ENCODE results near the gene COQ8B. TPM values are rescaled to one million over a fixed set of nuclear protein-coding genes. Genes with fewer than 3 reads are reported as not detected.
A peak's percentile ranks its signal among the peaks of the same experiment; 100 is the strongest.

Gene COQ8B
- total RNA-seq, 1 donor from 2014 or later: 45.4 TPM

DNA sequence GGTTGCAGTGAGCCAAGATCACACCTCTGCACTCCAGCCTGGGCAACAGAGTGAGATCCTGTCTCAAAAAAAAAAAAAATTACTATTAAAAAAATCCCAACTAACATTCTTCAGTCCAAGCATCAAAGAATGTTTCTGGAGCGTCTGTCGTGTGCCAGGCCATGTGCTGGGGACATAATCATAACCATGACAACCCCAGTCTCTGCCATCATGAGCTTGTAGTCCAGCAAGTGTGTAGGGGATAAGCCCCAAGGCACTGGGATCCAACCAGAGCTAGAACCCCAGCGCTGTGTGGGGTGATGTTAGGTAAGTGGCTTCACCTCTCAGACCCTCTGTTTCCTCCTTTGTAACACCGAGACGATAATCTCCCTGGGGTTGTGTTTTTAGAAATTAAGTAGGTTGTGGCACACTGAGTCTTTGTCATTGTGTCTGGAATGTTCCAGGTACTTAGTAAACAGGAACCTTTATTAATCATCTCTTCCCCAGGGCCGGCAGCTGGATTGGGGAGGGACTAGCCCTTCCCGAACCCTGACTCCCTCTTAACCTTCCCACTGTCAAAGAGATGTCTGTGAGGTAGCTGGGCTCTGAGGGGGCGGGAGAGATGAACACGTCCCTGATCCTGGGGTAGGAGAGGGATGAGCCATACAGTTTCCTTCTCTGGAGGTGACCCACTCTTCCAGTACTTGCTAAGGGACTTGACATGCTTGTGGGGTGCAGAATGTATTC lies 5.4 kb upstream of the COQ8B start:
- intact Hi-C loops (cut with DNase I): no loop called here
- no peak for ATAC-seq

GRCh38 chr19:40721140-40721486 lies 4.4 kb upstream of the COQ8B start:
- no peak for ATAC-seq
- intact Hi-C loops (cut with DNase I): no loop called here
- DNase-seq (ENCODE audit: low spot score): no peak

More for the DNA sequence above, 5.4 kb upstream of the COQ8B start:
- no peak for DNase-seq (ENCODE audit: low spot score)

GRCh38 chr19:40719414-40719894 lies 2.8 kb upstream of the COQ8B start:
- intact Hi-C loops (cut with DNase I): no loop called here
- no peak for ATAC-seq

DNA sequence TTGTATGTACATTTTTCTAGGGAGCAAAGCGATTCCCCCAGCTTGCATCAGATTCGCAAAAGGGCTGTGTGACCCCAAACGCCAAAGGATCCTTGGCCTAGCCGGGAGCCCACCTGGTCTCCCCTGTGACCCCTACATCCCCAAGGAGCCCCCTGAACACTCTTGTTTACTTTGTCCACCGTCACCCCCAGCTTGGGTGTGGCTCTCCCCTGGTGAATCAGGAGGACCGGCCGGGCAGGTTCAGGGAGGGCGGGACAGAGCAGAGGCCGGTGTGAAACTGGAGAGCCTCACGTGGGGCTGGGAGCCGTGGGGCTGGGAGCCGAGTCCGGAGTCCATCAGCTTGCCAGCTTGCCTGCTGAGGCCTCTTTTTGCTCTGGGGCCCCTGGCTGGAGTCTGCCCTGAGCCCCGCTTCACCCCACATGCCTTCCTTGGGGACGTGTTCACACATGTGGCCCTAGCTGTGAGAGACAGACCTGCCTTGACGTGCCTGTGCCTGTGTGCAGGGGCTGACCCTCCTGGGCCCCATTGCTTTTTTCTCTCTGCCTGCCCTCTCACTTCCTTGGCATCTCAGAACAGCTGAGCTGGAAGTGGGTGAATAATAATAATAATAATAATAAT lies 2.2 kb upstream of the COQ8B start:
- ATAC-seq (no peak), DNase-seq (ENCODE audit: low spot score) (peak; percentile 74)
- intact Hi-C loops (cut with DNase I): no loop called here

More at GRCh38 chr19:40719414-40719894, 2.8 kb upstream of the COQ8B start:
- DNase-seq (ENCODE audit: low spot score): no peak

GRCh38 chr19:40717880-40718773 lies 1.4 kb upstream of the COQ8B start:
- intact Hi-C loops (cut with DNase I): no loop called here
- DNase-seq (ENCODE audit: low spot score) (peak; percentile 73), ATAC-seq (no peak)

DNA sequence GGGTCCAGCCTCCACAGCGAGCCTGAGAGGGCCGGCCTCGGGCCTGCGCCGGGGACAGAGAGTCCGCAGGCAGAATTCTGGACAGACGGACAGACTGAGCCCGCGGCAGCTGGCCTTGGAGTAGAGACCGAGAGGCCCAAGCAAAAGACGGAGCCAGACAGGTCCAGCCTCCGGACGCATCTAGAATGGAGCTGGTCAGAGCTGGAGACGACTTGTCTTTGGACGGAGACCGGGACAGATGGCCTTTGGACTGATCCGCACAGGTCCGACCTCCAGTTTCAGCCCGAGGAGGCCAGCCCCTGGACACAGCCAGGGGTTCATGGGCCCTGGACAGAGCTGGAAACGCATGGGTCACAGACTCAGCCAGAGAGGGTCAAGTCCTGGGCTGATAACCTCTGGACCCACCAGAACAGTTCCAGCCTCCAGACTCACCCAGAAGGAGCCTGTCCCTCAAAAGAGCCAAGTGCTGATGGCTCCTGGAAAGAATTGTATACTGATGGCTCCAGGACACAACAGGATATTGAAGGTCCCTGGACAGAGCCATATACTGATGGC lies 716 bp upstream of the COQ8B start:
- intact Hi-C loops (cut with DNase I): no loop called here

DNA sequence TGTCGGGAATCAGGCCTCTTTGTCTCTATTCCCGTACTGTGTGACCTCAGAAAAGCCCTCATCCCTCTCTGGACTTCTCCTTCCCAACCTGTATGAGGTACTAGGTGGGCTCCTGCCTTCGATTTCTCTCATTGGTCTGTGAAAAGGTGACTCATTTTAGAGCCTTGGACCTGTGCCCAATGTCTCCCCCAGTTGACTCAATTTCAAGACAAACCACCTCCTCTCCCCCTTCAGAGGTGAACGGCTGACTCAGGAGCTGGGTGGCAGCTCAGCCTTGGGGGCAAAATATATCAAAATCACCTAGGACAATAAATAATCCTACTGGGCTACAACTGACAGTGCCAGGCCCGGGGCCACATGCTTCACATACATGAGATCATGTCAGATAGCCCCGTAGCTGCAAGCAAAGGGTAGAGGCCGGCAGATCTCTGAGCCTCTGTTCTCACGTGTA lies 630 bp downstream of the COQ8B start:
- intact Hi-C loops (cut with DNase I): no loop called here
- ATAC-seq (no peak), DNase-seq (ENCODE audit: low spot score) (no peak)

More for the DNA sequence above, 716 bp upstream of the COQ8B start:
- no peak for DNase-seq (ENCODE audit: low spot score)
- ATAC-seq: no peak

DNA sequence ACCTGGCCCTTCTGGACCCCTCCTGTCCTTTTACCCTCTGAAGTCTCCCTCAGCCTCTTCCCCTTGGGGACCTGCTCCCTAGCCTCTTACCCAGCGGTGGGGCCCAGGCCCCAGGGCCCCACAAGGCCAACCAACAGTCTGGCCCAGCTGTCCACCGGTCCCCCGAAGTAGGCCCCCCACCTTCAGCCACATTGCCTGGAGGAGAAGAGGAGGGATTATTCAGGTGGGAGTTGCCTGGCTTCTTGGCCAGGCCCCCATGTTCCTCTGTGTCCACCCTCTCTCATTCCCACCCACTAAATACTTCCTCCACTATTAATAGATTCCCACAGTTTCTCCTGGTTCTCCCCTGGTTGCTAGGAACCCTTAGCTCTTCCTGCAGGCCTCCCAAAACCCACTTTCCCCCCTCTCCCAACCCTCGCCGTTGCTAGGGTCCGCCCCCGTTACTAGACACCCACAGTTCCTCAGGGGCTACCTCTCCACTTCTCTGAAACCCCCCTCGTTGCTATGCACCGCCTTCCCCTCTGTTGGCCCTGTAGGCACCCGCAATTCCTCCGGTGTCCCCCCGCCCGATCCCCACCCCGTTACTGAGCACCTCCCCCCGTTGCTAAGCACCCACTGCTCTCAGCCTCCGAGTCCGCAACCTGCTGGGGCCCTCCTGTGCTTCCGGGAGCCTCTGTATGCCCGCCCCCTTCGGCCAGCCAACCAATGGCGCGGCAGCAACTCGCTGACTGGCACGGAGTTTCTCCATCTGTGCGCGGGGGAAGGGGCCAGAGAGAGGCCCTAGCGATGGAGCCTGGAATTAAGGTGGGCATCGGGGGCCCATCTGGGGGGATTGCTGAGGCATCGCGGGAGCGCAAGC lies 2.0 kb downstream of the COQ8B start:
- ATAC-seq: peak; percentile 84
- peak; percentile 96 for DNase-seq (ENCODE audit: low spot score)
- intact Hi-C loops (cut with DNase I): no loop called here

- no peak for DNase-seq (ENCODE audit: low spot score)
- intact Hi-C loops (cut with DNase I): loop anchor here (2.0 kb wide), 1 partner anchor 25 kb away; no protein-coding TSS in a partner anchor
- no peak for ATAC-seq
Observed at GRCh38 chr19:40713939-40714338, 2.7 kb downstream of the COQ8B start.

- ATAC-seq (no peak), DNase-seq (ENCODE audit: low spot score) (no peak)
- intact Hi-C loops (cut with DNase I): no loop called here
Observed at GRCh38 chr19:40709817-40710216, 6.9 kb downstream of the COQ8B start.

DNA sequence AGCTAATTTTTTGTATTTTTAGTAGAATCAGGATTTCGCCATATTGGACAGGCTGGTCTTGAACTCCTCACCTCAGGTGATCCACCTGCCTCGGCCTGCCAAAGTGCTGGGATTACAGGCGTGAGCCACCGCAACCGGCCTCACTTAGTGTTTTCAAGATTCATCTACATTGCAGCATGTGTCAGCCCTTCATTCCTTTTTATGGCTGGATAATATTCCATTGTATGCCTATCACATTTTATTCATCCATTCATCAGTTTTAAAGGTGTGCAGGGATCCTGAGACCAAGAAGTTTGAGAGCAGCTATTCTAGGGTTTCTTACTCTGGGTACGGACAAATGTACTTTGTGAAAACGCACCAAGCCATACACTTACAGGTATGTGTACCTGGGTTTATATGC lies 9.1 kb downstream of the COQ8B start:
- ATAC-seq: no peak
- no peak for DNase-seq (ENCODE audit: low spot score)
- intact Hi-C loops (cut with DNase I): no loop called here

- intact Hi-C loops (cut with DNase I): no loop called here
- ATAC-seq (no peak), DNase-seq (ENCODE audit: low spot score) (no peak)
Observed at GRCh38 chr19:40705950-40706619, 10.6 kb downstream of the COQ8B start.

GRCh38 chr19:40705362-40705651 lies 11.4 kb downstream of the COQ8B start:
- ATAC-seq (peak; percentile 94), DNase-seq (ENCODE audit: low spot score) (peak; percentile 89)
- intact Hi-C loops (cut with DNase I): no loop called here

DNA sequence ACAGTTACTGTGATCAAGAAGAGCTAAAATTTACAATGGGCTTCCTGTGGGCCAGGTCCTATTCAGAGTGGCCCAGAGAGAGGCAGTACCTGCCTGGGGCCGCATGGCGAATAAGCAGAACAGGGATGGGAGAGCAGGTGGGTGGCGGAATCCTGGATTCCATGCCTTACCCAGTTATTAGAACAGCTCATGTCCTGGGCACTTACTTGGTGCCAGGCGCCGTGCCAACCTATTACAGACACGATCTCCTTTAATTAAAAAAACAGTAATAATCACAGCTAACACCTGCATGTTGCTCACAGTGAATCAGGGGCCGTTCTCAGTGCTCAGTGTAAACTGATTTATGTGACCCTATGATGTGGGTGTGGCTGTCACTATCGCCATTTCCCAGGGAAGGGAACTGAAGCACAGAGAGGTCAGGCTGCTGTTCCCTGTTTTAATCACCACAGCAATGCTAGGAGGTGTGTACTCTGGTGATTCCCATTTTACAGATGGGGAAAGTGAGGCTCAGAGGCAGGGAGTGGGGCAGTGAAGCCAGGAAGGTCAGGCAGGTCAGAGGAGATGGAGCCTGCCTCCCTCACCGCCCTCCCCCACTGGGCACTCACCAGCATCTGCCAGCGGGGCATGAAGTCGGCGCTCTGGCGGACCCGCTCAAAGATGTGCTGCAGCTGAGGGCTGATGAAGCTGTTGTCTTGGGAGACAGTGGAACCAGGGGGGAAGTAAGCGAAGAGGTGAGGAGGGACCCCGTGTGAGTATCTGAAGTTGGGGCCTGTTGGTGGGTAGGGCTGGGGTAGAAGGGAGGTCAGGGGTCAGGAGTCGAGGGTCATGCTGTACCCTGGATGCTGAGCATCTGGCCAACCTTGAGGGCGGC lies 12.0 kb downstream of the COQ8B start:
- intact Hi-C loops (cut with DNase I): no loop called here
- DNase-seq (ENCODE audit: low spot score) (no peak), ATAC-seq (no peak)

DNA sequence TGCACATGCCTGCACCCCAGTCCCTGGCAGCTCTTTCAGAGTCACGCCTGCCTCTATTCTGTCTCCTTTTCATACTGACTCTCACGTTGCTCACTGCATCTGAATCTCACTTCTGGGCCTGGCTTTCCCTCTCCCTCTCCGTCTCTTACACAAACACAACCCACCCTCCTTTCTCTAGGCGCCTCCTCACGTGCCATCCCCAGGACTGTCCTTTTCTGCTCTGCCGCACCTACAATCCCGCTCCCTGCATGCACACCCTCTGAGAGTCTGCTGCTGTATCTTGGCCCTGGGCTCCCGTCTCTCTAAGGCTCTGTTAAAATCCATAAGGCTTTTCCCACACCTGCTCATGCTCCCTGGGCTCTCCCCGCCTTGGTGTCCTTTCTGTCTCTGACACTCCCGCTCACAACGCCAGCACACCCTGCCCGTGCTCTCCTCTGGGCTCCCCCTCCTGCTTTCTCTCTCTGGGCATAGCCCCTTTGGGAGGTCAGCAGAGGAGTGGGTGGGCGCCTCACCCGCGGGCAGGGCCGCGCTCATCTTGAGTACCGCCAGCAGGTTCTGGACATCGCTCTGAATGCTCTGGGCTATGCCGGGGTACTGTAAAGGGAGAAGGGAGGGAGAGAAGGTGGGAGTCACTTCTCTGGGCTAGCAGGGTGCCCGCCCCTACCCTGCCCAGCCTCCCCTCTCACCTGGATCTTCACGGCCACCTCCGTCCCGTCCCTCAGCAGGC lies 13.5 kb downstream of the COQ8B start:
- ATAC-seq: no peak
- intact Hi-C loops (cut with DNase I): no loop called here
- no peak for DNase-seq (ENCODE audit: low spot score)

DNA sequence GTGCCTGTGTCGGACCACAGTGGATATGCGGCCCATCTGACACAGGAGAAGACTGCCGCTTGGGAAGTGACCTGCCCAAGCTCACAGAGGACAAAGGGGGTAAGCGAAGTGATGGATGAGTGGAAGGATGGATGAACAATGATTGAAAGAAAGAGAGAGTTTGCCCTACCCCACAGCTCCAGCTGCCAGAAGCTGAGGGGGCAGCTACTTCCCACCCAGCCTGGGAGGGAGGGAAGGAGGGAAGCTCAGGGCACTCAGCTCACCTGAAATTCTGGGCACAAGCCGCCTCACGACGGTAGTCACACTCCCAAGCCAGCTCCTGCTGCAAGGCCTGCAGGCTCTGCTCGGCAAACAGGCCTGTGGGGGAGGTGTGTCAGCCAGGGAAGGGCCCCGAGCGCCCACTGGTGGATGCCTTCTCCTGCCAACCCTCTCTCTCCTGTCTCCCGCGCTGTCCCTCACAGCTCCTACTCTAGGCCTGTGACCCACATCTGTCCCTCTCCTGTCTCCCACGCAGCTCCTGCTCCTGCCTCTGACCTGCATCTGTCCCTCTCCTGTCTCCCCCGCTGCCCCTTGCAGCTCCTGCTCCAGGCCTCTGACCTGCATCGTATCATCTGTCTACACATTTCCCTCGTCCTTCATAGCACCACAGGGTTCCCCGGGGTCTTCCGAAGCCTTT lies 14.2 kb downstream of the COQ8B start:
- intact Hi-C loops (cut with DNase I): no loop called here
- DNase-seq (ENCODE audit: low spot score): no peak

More for the DNA sequence above, 14.2 kb downstream of the COQ8B start:
- no peak for ATAC-seq

Measured in sciatic nerve (tissue), 2 donors.